ENCODE data around the gene DDC. TPM values are rescaled to one million over a fixed set of nuclear protein-coding genes. Genes with fewer than 3 reads are reported as not detected.

Gene DDC
- total RNA-seq, 1 experiment from 2014 or later, result not detected

DNA sequence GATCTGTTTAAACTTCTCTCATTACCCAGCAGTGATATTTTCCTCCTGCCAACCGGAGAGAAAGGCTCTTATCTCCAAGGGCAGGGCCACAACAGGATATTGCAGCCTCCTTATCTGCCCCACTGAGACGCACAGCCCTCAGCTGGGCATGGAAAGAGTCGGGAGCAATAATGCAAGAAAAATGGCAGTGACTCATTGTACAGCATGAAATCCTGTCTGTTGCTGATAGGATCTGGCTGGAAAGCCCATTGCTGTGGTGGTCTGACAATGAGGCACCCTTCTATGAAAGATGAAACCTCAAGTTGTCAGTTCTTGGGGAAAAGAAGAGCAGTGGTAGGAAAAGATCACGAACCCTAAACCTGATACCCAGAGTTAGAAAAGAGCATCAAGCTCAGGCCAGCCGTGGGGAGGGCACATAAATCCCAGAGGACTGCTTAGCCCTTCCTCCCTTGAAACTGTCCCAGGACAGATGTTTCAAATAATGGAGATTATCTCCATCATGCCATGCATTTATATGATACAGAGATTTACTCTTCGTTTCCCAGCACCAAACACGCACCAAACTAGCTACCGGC is 68.0 kb downstream of the DDC start:
- BruUV-seq (replicated peaks), result no TSS peak
- Histone ChIP-seq H3K9me3 (ENCODE audit: control insufficient read depth in 1 of 2, insufficient read depth in 1 of 2, low read depth in 1 of 2, low read length in 2 of 2) (no peaks in the 10 kb centered on the region), H3K4me1 (ENCODE audit: control insufficient read depth in 1 of 2, insufficient read depth in 2 of 2, low read length in 2 of 2) (no peaks in the 10 kb centered on the region), H2AFZ (ENCODE audit: low read depth, low read length, poor library complexity, severe bottlenecking) (no peak overlapping the region), H4K20me1 (ENCODE audit: insufficient read depth) (no peaks in the 10 kb centered on the region), H3K9ac (ENCODE audit: low read length) (no peak overlapping the region), H3K4me2 (ENCODE audit: low read length) (no peak overlapping the region), H3K27ac (ENCODE audit: low read depth, low read length) (no peak overlapping the region), H3K27me3 (ENCODE audit: insufficient read depth, low read length) (peaks cover 13% of the 10 kb centered on the region; the same call in 1 of the 2 replicates), H3K36me3 (ENCODE audit: control insufficient read depth in 1 of 2, insufficient read depth in 2 of 2, low read length in 2 of 2) (no peaks in the 10 kb centered on the region), H3K4me3 (replicated peaks in 1 of 2; ENCODE audit: low read depth in 1 of 2, low read length in 2 of 2) (no peak overlapping the region), H3K9me2 (ENCODE audit: insufficient read depth) (no peaks in the 10 kb centered on the region), H3K79me2 (ENCODE audit: insufficient read depth, low read length) (no peaks in the 10 kb centered on the region)
- TF ChIP-seq SIN3A (IDR thresholded peaks at IDR 0.05; ENCODE audit: low read depth) (no peak), EGR1 (IDR thresholded peaks at IDR 0.05; ENCODE audit: low read depth) (no peak), TCF7L2 (IDR thresholded peaks at IDR 0.05; ENCODE audit: borderline replicate concordance, extremely low read depth, insufficient read depth, insufficient read length) (no peak), POLR2A (IDR thresholded peaks at IDR 0.05; ENCODE audit: borderline replicate concordance, extremely low read depth, insufficient read depth, insufficient read length) (no peak), FOSL1 (IDR thresholded peaks at IDR 0.05; ENCODE audit: low read depth) (no peak), CTCF (IDR thresholded peaks at IDR 0.05 in 2 of 3, conservative IDR thresholded peaks at IDR 0.05 in 1 of 3; ENCODE audit: borderline replicate concordance in 1 of 3, insufficient read depth in 1 of 3, low read depth in 2 of 3, low read length in 2 of 3) (no peak), SRF (IDR thresholded peaks at IDR 0.05; ENCODE audit: low read depth) (no peak), CEBPB (IDR thresholded peaks at IDR 0.05; ENCODE audit: low read depth) (no peak), SP1 (IDR thresholded peaks at IDR 0.05; ENCODE audit: low read depth) (no peak), ELF1 (IDR thresholded peaks at IDR 0.05; ENCODE audit: borderline replicate concordance, low read depth) (no peak), MAX (IDR thresholded peaks at IDR 0.05) (no peak), EZH2phosphoT487 (IDR thresholded peaks at IDR 0.05; ENCODE audit: borderline replicate concordance) (no peak), ZNF274 (IDR thresholded peaks at IDR 0.05; ENCODE audit: low read depth, low read length) (no peak), EZH2 (IDR thresholded peaks at IDR 0.05) (no peak), POLR2AphosphoS5 (IDR thresholded peaks at IDR 0.05; ENCODE audit: low read depth, low read length) (no peak)
- TF ChIP-seq, protein P1, sequence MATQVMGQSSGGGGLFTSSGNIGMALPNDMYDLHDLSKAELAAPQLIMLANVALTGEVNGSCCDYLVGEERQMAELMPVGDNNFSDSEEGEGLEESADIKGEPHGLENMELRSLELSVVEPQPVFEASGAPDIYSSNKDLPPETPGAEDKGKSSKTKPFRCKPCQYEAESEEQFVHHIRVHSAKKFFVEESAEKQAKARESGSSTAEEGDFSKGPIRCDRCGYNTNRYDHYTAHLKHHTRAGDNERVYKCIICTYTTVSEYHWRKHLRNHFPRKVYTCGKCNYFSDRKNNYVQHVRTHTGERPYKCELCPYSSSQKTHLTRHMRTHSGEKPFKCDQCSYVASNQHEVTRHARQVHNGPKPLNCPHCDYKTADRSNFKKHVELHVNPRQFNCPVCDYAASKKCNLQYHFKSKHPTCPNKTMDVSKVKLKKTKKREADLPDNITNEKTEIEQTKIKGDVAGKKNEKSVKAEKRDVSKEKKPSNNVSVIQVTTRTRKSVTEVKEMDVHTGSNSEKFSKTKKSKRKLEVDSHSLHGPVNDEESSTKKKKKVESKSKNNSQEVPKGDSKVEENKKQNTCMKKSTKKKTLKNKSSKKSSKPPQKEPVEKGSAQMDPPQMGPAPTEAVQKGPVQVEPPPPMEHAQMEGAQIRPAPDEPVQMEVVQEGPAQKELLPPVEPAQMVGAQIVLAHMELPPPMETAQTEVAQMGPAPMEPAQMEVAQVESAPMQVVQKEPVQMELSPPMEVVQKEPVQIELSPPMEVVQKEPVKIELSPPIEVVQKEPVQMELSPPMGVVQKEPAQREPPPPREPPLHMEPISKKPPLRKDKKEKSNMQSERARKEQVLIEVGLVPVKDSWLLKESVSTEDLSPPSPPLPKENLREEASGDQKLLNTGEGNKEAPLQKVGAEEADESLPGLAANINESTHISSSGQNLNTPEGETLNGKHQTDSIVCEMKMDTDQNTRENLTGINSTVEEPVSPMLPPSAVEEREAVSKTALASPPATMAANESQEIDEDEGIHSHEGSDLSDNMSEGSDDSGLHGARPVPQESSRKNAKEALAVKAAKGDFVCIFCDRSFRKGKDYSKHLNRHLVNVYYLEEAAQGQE (IDR thresholded peaks at IDR 0.05; ENCODE audit: low read depth), result no peak
- intact Hi-C loops (cut with micrococcal nuclease), result no loop called here
- ATAC-seq, result no peak
- ChIA-PET CTCF (no interaction called here), POLR2A (no interaction called here), RAD21 (ENCODE audit: low non-redundant PET in 1 of 2, low total read pairs in 2 of 2, uncharacterized antibody in 2 of 2, unreplicated experiment in 2 of 2) (no interaction called here)
- no peak for DNase-seq (ENCODE audit: low read depth, low spot score)

Measured in HCT116 (cell line).